Body of pancreas (tissue), 4 donors: ENCODE data around the gene CLDN6.

ENCODE experiments used
- CTCF ChIP-seq, 7 experiments: fragments of 450-650 bp in 4 of 7; fragments of 200-600 bp in 3 of 7; sonication (generic) in 3 of 7; IDR thresholded peaks; one replicate each; pipeline ENCODE4 v1.5.1; 2016 to 2019; ENCODE audit warnings: antibody characterized with exemption in 7 of 7
- POLR2A ChIP-seq, 3 donors: fragments of 450-650 bp; IDR thresholded peaks; one replicate each; pipeline ENCODE4 v1.6.1; 2016; ENCODE audit warnings: antibody characterized with exemption in 3 of 3, mild to moderate bottlenecking in 2 of 3

- TF ChIP-seq CTCF (IDR thresholded peaks at IDR 0.05) (no peak), POLR2A (IDR thresholded peaks at IDR 0.05) (no peak)
These were observed 13.7 kb downstream of the CLDN6 start for GRCh38 chr16:3004319-3004718.
